Measurements from ENCODE around the gene ROCK2. TPM values are rescaled to one million over a fixed set of nuclear protein-coding genes. Genes with fewer than 3 reads are reported as not detected.

The ROCK2 gene
- total RNA-seq, 1 donor from 2014 or later: 36.1 TPM

GRCh38 chr2:11305958-11306357, 38.5 kb downstream of the ROCK2 start:
- H3K4me1 ChIP-seq: peaks cover 2% of the 10 kb centered on the region
- H3K4me3 ChIP-seq: no peak overlapping the region
- Mint-ChIP-seq H3K9me3 (peaks cover 13% of the 10 kb centered on the region), H3K36me3 (peaks cover 14% of the 10 kb centered on the region), H3K27me3 (ENCODE audit: insufficient read depth, low read depth) (no peaks in the 10 kb centered on the region), H3K4me1 (no peaks in the 10 kb centered on the region), H3K27ac (no peak overlapping the region), H3K4me3 (no peak overlapping the region)
- peaks cover 95% of the 10 kb centered on the region for H3K79me2 ChIP-seq (ENCODE audit: low read depth)
- H3K27ac ChIP-seq: no peak overlapping the region
- DNase-seq (ENCODE audit: low spot score): no peak
- H3K9ac ChIP-seq: no peak overlapping the region
- no peak overlapping the region for H3K4me2 ChIP-seq
- H3F3A ChIP-seq (ENCODE audit: low read depth): no peaks in the 10 kb centered on the region
- peaks cover 13% of the 10 kb centered on the region for H4K20me1 ChIP-seq (ENCODE audit: low read depth)
- TF ChIP-seq CTCF (IDR thresholded peaks at IDR 0.05) (no peak), EZH2 (IDR thresholded peaks at IDR 0.05) (no peak), EZH2phosphoT487 (IDR thresholded peaks at IDR 0.05) (no peak)
- no peaks in the 10 kb centered on the region for H3K36me3 ChIP-seq
- no peak overlapping the region for H2AFZ ChIP-seq (replicated peaks)
- no peaks in the 10 kb centered on the region for H3K9me3 ChIP-seq (ENCODE audit: low read depth)
- H3K27me3 ChIP-seq: no peaks in the 10 kb centered on the region

- H2AFZ ChIP-seq (replicated peaks): no peak overlapping the region
- TF ChIP-seq EZH2phosphoT487 (IDR thresholded peaks at IDR 0.05) (no peak), CTCF (IDR thresholded peaks at IDR 0.05) (no peak), EZH2 (IDR thresholded peaks at IDR 0.05) (no peak)
- no peak overlapping the region for H3K9ac ChIP-seq
- DNase-seq (ENCODE audit: low spot score): no peak
- H3K9me3 ChIP-seq (ENCODE audit: low read depth): no peaks in the 10 kb centered on the region
- no peaks in the 10 kb centered on the region for H3K27me3 ChIP-seq
- Mint-ChIP-seq H3K4me3 (no peak overlapping the region), H3K4me1 (no peaks in the 10 kb centered on the region), H3K9me3 (peaks cover 14% of the 10 kb centered on the region), H3K36me3 (peaks cover 12% of the 10 kb centered on the region), H3K27me3 (ENCODE audit: insufficient read depth, low read depth) (no peaks in the 10 kb centered on the region), H3K27ac (no peak overlapping the region)
- no peaks in the 10 kb centered on the region for H3F3A ChIP-seq (ENCODE audit: low read depth)
- H3K36me3 ChIP-seq: no peaks in the 10 kb centered on the region
- peaks cover 13% of the 10 kb centered on the region for H4K20me1 ChIP-seq (ENCODE audit: low read depth)
- peaks cover 95% of the 10 kb centered on the region for H3K79me2 ChIP-seq (ENCODE audit: low read depth)
- no peak overlapping the region for H3K4me3 ChIP-seq
- H3K27ac ChIP-seq: no peak overlapping the region
- peaks cover 2% of the 10 kb centered on the region for H3K4me1 ChIP-seq
- no peak overlapping the region for H3K4me2 ChIP-seq
Observed at GRCh38 chr2:11305338-11305737, 39.1 kb downstream of the ROCK2 start.

- peaks cover 95% of the 10 kb centered on the region for H3K79me2 ChIP-seq (ENCODE audit: low read depth)
- no peaks in the 10 kb centered on the region for H3K27me3 ChIP-seq
- H3F3A ChIP-seq (ENCODE audit: low read depth): no peaks in the 10 kb centered on the region
- H4K20me1 ChIP-seq (ENCODE audit: low read depth): peaks cover 7% of the 10 kb centered on the region
- H3K9me3 Mint-ChIP-seq: peaks cover 12% of the 10 kb centered on the region
- H2AFZ ChIP-seq (replicated peaks): no peak overlapping the region
- no peaks in the 10 kb centered on the region for H3K9me3 ChIP-seq (ENCODE audit: low read depth)
- H3K9ac ChIP-seq: no peak overlapping the region
- H3K27ac Mint-ChIP-seq: no peak overlapping the region
- no peak overlapping the region for H3K4me3 Mint-ChIP-seq
- H3K27me3 Mint-ChIP-seq (ENCODE audit: insufficient read depth, low read depth): no peaks in the 10 kb centered on the region
- H3K4me2 ChIP-seq: no peak overlapping the region
- H3K4me1 Mint-ChIP-seq: no peaks in the 10 kb centered on the region
- H3K27ac ChIP-seq: no peak overlapping the region
- no peaks in the 10 kb centered on the region for H3K36me3 ChIP-seq
- H3K4me1 ChIP-seq: peaks cover 2% of the 10 kb centered on the region
- peaks cover 10% of the 10 kb centered on the region for H3K36me3 Mint-ChIP-seq
- no peak for TF ChIP-seq EZH2 (IDR thresholded peaks at IDR 0.05)
- no peak for TF ChIP-seq CTCF (IDR thresholded peaks at IDR 0.05)
- TF ChIP-seq EZH2phosphoT487 (IDR thresholded peaks at IDR 0.05): no peak
- no peak for DNase-seq (ENCODE audit: low spot score)
- H3K4me3 ChIP-seq: no peak overlapping the region
Observed at GRCh38 chr2:11304476-11304875, 40.0 kb downstream of the ROCK2 start.

Measured in neural progenitor cell (in vitro differentiated cells).